HepG2 (cell line): Measurements from ENCODE around the gene EFEMP2. TPM values are rescaled to one million over a fixed set of nuclear protein-coding genes. Genes with fewer than 3 reads are reported as not detected.
A peak's percentile ranks its signal among the peaks of the same experiment; 100 is the strongest.

Experiments used
- CENPX ChIP-seq: sonication (generic); formaldehyde crosslinking; IDR thresholded peaks from 2 replicates; pipeline ENCODE4 v1.9.0; 2021; ENCODE audit warnings: mild to moderate bottlenecking, missing genetic modification reagents, moderate library complexity
- CREM ChIP-seq, 2 experiments: sonication (generic) in 1 of 2; formaldehyde crosslinking in 1 of 2; IDR thresholded peaks; 2 replicates each; pipeline versions ENCODE4 v1.4.0 to v1.6.1; 2016 to 2020; ENCODE audit warnings: antibody characterized with exemption in 1 of 2, mild to moderate bottlenecking in 1 of 2, missing genetic modification reagents in 1 of 2
- EEA1 ChIP-seq: sonication (generic); formaldehyde crosslinking; IDR thresholded peaks from 2 replicates; pipeline ENCODE4 v1.5.1; 2020; ENCODE audit warnings: mild to moderate bottlenecking, missing genetic modification reagents, borderline replicate concordance
- EHMT2 ChIP-seq: fragments of 200-600 bp; sonication (generic); IDR thresholded peaks from 2 replicates; pipeline ENCODE4 v1.7.0; 2017; ENCODE audit warnings: antibody characterized with exemption, low read depth, low read length, borderline replicate concordance
- HES4 ChIP-seq: sonication (generic); formaldehyde crosslinking; IDR thresholded peaks from 2 replicates; pipeline ENCODE4 v1.9.0; 2021; ENCODE audit warnings: mild to moderate bottlenecking, missing genetic modification reagents, borderline replicate concordance
- ISX ChIP-seq: sonication (generic); formaldehyde crosslinking; conservative IDR thresholded peaks from 2 replicates; pipeline ENCODE4 v1.5.0; 2020; ENCODE audit warnings: missing genetic modification reagents
- KLF9 ChIP-seq: IDR thresholded peaks from 2 replicates; pipeline ENCODE4 v1.6.1; 2016; ENCODE audit warnings: low read depth
- MXI1 ChIP-seq: IDR thresholded peaks from 3 replicates; pipeline ENCODE4 v1.6.1; 2012; ENCODE audit warnings: low read depth, low read length, inconsistent platforms, borderline replicate concordance
- NAIF1 ChIP-seq: sonication (generic); formaldehyde crosslinking; IDR thresholded peaks from 2 replicates; pipeline ENCODE4 v1.5.0; 2020; ENCODE audit warnings: mild to moderate bottlenecking, missing genetic modification reagents, borderline replicate concordance
- NPAS2 ChIP-seq: sonication (generic); formaldehyde crosslinking; IDR thresholded peaks from 2 replicates; pipeline ENCODE4 v1.8.0; 2022; ENCODE audit warnings: mild to moderate bottlenecking, missing genetic modification reagents, borderline replicate concordance
- REPIN1 ChIP-seq: sonication (generic); formaldehyde crosslinking; IDR thresholded peaks from 2 replicates; pipeline ENCODE4 v1.8.0; 2022; ENCODE audit warnings: missing genetic modification reagents, low read depth, mild to moderate bottlenecking, borderline replicate concordance
- SIN3B ChIP-seq: fragments of 150-350 bp; IDR thresholded peaks from 2 replicates; pipeline ENCODE4 v1.6.1; 2014; ENCODE audit warnings: low read length
- SNRNP70 ChIP-seq: fragments of 200-400 bp; formaldehyde crosslinking; IDR thresholded peaks from 2 replicates; pipeline ENCODE4 v1.6.1; 2017; ENCODE audit warnings: mild to moderate bottlenecking, low read depth, low read length, moderate library complexity
- SUZ12 ChIP-seq: fragments of 150-350 bp; IDR thresholded peaks from 2 replicates; pipeline ENCODE4 v1.6.1; 2014; ENCODE audit warnings: low read depth, low read length
- TBP ChIP-seq: sonication (generic); formaldehyde crosslinking; IDR thresholded peaks from 2 replicates; pipeline ENCODE4 v1.5.0; 2020; ENCODE audit warnings: missing genetic modification reagents
- TRIM24 ChIP-seq: sonication (generic); formaldehyde crosslinking; IDR thresholded peaks from 2 replicates; pipeline ENCODE4 v1.8.0; 2022; ENCODE audit warnings: mild to moderate bottlenecking, missing genetic modification reagents
- XBP1 ChIP-seq: sonication (generic); formaldehyde crosslinking; IDR thresholded peaks from 2 replicates; pipeline ENCODE4 v1.5.0; 2020; ENCODE audit warnings: missing genetic modification reagents
- ZFP36 ChIP-seq: fragments of 150-350 bp; IDR thresholded peaks from 2 replicates; pipeline ENCODE4 v1.6.1; 2018; ENCODE audit warnings: borderline replicate concordance, low read length, low read depth; ENCODE audit not compliant: partially characterized antibody
- ZFP90 ChIP-seq: sonication (generic); formaldehyde crosslinking; IDR thresholded peaks from 2 replicates; pipeline ENCODE4 v1.8.0; 2022; ENCODE audit warnings: missing genetic modification reagents, mild to moderate bottlenecking, inconsistent platforms, borderline replicate concordance
- ZMYM3 ChIP-seq: sonication (generic); formaldehyde crosslinking; IDR thresholded peaks from 2 replicates; pipeline ENCODE4 v1.5.1; 2020; ENCODE audit warnings: mild to moderate bottlenecking, missing genetic modification reagents
- ZNF484 ChIP-seq: sonication (generic); formaldehyde crosslinking; IDR thresholded peaks from 2 replicates; pipeline ENCODE4 v1.5.1; 2020; ENCODE audit warnings: mild to moderate bottlenecking, low read depth, missing genetic modification reagents, borderline replicate concordance
- ZNF570 ChIP-seq: sonication (generic); formaldehyde crosslinking; IDR thresholded peaks from 2 replicates; pipeline ENCODE4 v1.4.0; 2020; ENCODE audit warnings: mild to moderate bottlenecking, missing genetic modification reagents, borderline replicate concordance
- ZNF7 ChIP-seq: IDR thresholded peaks from 2 replicates; pipeline ENCODE4 v1.6.1; 2016; ENCODE audit warnings: missing biosample characterization, missing genetic modification reagents
- ZNF720 ChIP-seq: sonication (generic); formaldehyde crosslinking; IDR thresholded peaks from 2 replicates; pipeline ENCODE4 v1.4.0; 2020; ENCODE audit warnings: missing genetic modification reagents
- polyA plus RNA-seq, 8 experiments: library from polyadenylated mRNA; depleted of rRNA in 3 of 8; stranded (reverse) in 7 of 8; unstranded in 1 of 8; fragments of >200 nt; fragmentation: Illumina TruSeq in 4 of 8; extraction: Trizol in 4 of 8; gene quantifications; 2 replicates each; pipeline versions ENCODE4 v1.2.1 to v1.2.3, GENCODE V29; 2011 to 2016; ENCODE audit warnings: low read depth in 4 of 8, missing spikeins in 1 of 8, mixed read lengths in 1 of 8; ENCODE audit not compliant: insufficient read depth in 1 of 8
- total RNA-seq, 5 experiments: library from RNA; depleted of rRNA; stranded (reverse); fragments of >200 nt; fragmentation: Illumina TruSeq; extraction: Trizol; gene quantifications; 2 replicates each; pipeline ENCODE4 v1.2.3, GENCODE V29; 2016; ENCODE audit warnings: low read depth in 1 of 5
- TF ChIP-seq, protein P1 (sequence below): sonication (generic); formaldehyde crosslinking; IDR thresholded peaks from 2 replicates; pipeline ENCODE4 v1.4.0; 2020; ENCODE audit warnings: missing genetic modification reagents
- TF ChIP-seq, protein P2 (sequence below): IDR thresholded peaks from 2 replicates; pipeline ENCODE4 v1.6.1; 2018; ENCODE audit warnings: missing genetic modification reagents

Gene EFEMP2
- total and polyA plus RNA-seq, 2 of the 13 experiments (the other 11 are each of a cell fraction or from before 2014, with no cell fraction given): 7.4 to 29.7 TPM

DNA sequence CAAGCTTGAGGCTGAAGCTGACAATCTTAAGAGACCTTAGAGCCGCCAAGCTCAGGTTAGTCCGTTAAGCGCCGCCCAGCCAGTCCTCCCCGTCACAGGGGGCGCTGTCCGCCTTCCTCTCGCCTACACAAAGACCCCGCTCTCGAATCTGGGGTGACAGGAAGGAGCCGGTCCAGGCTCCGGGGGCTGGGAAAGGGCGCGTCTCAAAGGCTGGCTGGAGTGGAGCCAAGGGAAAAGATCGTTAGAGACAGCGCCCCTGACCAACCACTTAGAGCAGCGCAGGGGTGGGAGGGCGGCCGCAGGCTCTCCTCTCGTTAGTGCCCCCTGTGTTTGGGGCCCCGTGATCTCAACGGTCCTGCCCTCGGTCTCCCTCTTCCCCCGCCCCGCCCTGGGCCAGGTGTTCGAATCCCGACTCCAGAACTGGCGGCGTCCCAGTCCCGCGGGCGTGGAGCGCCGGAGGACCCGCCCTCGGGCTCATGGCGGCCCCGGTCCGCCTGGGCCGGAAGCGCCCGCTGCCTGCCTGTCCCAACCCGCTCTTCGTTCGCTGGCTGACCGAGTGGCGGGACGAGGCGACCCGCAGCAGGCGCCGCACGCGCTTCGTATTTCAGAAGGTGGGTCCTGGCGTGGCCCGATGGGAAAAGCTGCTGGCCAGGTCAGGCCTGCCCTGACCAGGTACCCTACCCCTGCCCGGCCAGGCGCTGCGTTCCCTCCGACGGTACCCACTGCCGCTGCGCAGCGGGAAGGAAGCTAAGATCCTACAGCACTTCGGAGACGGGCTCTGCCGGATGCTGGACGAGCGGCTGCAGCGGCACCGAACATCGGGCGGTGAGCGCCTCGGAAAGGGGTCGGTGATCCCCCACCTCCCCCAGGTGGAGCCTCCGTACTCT is 12.1 kb downstream of the EFEMP2 start, which contains the start of gene MUS81 (continued):
- TF ChIP-seq, protein P1, sequence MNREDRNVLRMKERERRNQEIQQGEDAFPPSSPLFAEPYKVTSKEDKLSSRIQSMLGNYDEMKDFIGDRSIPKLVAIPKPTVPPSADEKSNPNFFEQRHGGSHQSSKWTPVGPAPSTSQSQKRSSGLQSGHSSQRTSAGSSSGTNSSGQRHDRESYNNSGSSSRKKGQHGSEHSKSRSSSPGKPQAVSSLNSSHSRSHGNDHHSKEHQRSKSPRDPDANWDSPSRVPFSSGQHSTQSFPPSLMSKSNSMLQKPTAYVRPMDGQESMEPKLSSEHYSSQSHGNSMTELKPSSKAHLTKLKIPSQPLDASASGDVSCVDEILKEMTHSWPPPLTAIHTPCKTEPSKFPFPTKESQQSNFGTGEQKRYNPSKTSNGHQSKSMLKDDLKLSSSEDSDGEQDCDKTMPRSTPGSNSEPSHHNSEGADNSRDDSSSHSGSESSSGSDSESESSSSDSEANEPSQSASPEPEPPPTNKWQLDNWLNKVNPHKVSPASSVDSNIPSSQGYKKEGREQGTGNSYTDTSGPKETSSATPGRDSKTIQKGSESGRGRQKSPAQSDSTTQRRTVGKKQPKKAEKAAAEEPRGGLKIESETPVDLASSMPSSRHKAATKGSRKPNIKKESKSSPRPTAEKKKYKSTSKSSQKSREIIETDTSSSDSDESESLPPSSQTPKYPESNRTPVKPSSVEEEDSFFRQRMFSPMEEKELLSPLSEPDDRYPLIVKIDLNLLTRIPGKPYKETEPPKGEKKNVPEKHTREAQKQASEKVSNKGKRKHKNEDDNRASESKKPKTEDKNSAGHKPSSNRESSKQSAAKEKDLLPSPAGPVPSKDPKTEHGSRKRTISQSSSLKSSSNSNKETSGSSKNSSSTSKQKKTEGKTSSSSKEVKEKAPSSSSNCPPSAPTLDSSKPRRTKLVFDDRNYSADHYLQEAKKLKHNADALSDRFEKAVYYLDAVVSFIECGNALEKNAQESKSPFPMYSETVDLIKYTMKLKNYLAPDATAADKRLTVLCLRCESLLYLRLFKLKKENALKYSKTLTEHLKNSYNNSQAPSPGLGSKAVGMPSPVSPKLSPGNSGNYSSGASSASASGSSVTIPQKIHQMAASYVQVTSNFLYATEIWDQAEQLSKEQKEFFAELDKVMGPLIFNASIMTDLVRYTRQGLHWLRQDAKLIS (CRISPR knock-in tag): 0 out of 2 replicates have a peak, but pooled peaks have one; percentile 23
- no peak for TF ChIP-seq SNRNP70
- TF ChIP-seq CREM (IDR thresholded peaks at IDR 0.05): peak; percentile 79
- no peak for TF ChIP-seq CREM (CRISPR knock-in tag; IDR thresholded peaks at IDR 0.05)
- no peak for TF ChIP-seq NPAS2 (CRISPR knock-in tag)
- no peak for TF ChIP-seq ZNF484 (CRISPR knock-in tag)
- TF ChIP-seq TRIM24 (CRISPR knock-in tag): no peak
- TF ChIP-seq CENPX: no peak
- TF ChIP-seq MXI1: no peak; the same call in 2 of the 3 replicates
- peak; percentile 31; the same call in 1 of the 2 replicates for TF ChIP-seq KLF9 (CRISPR knock-in tag)
- peak; percentile 14; the same call in 1 of the 2 replicates for TF ChIP-seq REPIN1 (CRISPR knock-in tag)
- no peak for TF ChIP-seq ZNF720 (CRISPR knock-in tag)
- 0 out of 2 replicates have a peak, but pooled peaks have one; percentile 23 for TF ChIP-seq EHMT2
- no peak for TF ChIP-seq SUZ12
- TF ChIP-seq SIN3B: no peak
- peak; percentile 44; the same call in 1 of the 2 replicates for TF ChIP-seq TBP (CRISPR knock-in tag)
- peak; percentile 68 for TF ChIP-seq HES4
- no peak; the same call in 1 of the 2 replicates for TF ChIP-seq EEA1 (CRISPR knock-in tag)
- TF ChIP-seq ZNF570 (CRISPR knock-in tag): no peak
- no peak for TF ChIP-seq ISX
- TF ChIP-seq, protein P2, sequence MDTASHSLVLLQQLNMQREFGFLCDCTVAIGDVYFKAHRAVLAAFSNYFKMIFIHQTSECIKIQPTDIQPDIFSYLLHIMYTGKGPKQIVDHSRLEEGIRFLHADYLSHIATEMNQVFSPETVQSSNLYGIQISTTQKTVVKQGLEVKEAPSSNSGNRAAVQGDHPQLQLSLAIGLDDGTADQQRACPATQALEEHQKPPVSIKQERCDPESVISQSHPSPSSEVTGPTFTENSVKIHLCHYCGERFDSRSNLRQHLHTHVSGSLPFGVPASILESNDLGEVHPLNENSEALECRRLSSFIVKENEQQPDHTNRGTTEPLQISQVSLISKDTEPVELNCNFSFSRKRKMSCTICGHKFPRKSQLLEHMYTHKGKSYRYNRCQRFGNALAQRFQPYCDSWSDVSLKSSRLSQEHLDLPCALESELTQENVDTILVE (CRISPR knock-in tag): peak; percentile 91
- 0 out of 2 replicates have a peak, but pooled peaks have one; percentile 48 for TF ChIP-seq XBP1
- TF ChIP-seq ZFP90 (CRISPR knock-in tag): 0 out of 2 replicates have a peak, but pooled peaks have one; percentile 48
- TF ChIP-seq NAIF1 (CRISPR knock-in tag): peak; percentile 73; the same call in 1 of the 2 replicates
- TF ChIP-seq ZNF7 (CRISPR knock-in tag): no peak
- 0 out of 2 replicates have a peak, but pooled peaks have one; percentile 28 for TF ChIP-seq ZMYM3 (CRISPR knock-in tag)
- no peak for TF ChIP-seq ZFP36
